ENCODE results near the gene DLG5. TPM values are rescaled to one million over a fixed set of nuclear protein-coding genes. Genes with fewer than 3 reads are reported as not detected.
A peak's percentile ranks its signal among the peaks of the same experiment; 100 is the strongest.

The DLG5 gene
- polyA plus RNA-seq, 2 of the 4 experiments (the other 2 are of a cell fraction), result 17.0 to 30.9 TPM

DNA sequence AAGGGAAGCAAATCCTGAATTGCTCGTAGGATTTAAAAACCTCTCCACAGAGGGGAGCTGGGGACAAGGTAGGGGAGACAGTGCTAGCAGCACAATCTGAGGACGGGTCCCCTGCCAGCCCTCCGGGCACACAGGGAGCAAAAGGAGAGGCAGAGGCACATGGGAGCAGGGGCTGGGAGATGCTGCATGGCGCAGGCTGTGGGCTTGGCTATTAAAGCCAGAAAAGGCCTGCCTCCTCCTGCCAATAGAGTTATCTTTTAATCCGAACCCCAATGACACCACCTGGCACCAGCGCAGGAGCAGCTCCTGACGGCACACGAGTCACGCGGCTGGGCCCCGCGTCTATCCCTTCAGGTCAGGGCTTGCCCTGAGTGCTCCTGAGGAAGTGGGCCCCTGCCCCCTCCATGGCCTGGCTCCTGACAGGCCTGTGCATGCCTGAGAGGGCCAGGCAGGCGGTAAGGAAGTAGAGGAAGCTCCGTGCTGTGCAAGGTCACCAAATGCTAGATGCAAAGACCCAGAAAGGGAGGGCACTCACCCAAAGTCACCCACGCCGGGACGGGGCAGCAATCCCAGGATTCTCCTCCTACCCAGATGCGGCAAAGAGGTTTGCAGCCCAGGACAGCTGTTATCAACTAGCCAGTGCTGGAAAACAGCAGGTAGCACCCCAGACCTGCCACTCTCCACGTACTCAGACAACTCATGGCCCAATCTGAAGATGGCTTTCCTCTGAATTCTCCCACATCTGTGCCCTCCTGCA lies 28.1 kb downstream of the DLG5 start:
- ChIA-PET POLR2A (no interaction called here), CTCF (interaction anchor here (0.7 kb wide), 1 partner anchor 52 kb away, joined by 3 read pairs; no protein-coding TSS in a partner anchor)
- Histone ChIP-seq H3K4me1 (peaks cover 31% of the 10 kb centered on the region), H3K4me2 (peak overlapping the region; percentile 56), H3K4me3 (no peak overlapping the region), H3K27ac (peak overlapping the region; percentile 55 to 75), H3K9me3 (no peaks in the 10 kb centered on the region)
- TF ChIP-seq, protein P1, sequence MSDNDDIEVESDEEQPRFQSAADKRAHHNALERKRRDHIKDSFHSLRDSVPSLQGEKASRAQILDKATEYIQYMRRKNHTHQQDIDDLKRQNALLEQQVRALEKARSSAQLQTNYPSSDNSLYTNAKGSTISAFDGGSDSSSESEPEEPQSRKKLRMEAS (IDR thresholded peaks at IDR 0.05), result no peak
- no peak for TF ChIP-seq ZSCAN20 (CRISPR knock-in tag; IDR thresholded peaks at IDR 0.05)
- TF ChIP-seq HOXB13 (CRISPR knock-in tag; IDR thresholded peaks at IDR 0.05; ENCODE audit: low read depth), result no peak
- no peak for TF ChIP-seq HOXB5 (CRISPR knock-in tag; IDR thresholded peaks at IDR 0.05)
- no peak for TF ChIP-seq GATA3 (IDR thresholded peaks at IDR 0.05; ENCODE audit: borderline replicate concordance)
- TF ChIP-seq CEBPB (IDR thresholded peaks at IDR 0.05), result no peak
- TF ChIP-seq, protein P2, sequence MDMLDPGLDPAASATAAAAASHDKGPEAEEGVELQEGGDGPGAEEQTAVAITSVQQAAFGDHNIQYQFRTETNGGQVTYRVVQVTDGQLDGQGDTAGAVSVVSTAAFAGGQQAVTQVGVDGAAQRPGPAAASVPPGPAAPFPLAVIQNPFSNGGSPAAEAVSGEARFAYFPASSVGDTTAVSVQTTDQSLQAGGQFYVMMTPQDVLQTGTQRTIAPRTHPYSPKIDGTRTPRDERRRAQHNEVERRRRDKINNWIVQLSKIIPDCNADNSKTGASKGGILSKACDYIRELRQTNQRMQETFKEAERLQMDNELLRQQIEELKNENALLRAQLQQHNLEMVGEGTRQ (IDR thresholded peaks at IDR 0.05), result no peak
- no peak for TF ChIP-seq CBX8 (IDR thresholded peaks at IDR 0.05)
- no peak for TF ChIP-seq JUNB (IDR thresholded peaks at IDR 0.05)
- no peak for TF ChIP-seq EP300 (IDR thresholded peaks at IDR 0.05)
- peak; percentile 21 to 63; a peak in 4 of 6 replicates for ATAC-seq
- 73% methylated on average over 19 of the region's 19 CpGs for WGBS (ENCODE audit: missing lambda C conversion rate)
- no peak for FAIRE-seq
- DNase-seq (ENCODE audit: low read depth in 1 of 2, low spot score in 1 of 2), result no peak

DNA sequence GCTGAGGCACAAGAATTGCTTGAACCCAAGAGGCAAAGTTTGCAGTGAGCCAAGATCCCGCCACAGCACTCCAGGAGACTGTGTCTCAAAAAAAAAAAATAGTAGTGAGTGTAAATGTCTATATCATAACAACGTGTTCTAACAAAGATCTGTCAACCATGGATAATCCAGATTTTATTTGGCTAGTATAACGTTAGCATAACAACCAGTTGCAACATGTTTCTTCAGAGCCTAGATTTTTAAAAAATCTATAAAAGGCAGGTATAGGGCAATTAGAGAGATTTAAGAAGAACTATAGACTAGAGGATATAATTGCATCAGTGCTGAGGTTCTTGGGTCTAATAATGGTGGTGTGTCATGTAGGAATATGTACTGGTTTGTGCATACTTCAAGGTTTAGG lies 30.5 kb downstream of the DLG5 start:
- POLR2A ChIA-PET, result no interaction called here
- no peak overlapping the region for H3K4me2 ChIP-seq

More for the DNA sequence above, 30.5 kb downstream of the DLG5 start:
- Histone ChIP-seq H3K4me3 (no peak overlapping the region), H3K9me3 (no peaks in the 10 kb centered on the region), H3K4me1 (peaks cover 26% of the 10 kb centered on the region), H3K27ac (no peak overlapping the region)
- FAIRE-seq, result no peak
- 81% methylated on average over 3 of the region's 3 CpGs for WGBS (ENCODE audit: missing lambda C conversion rate)
- CTCF ChIA-PET, result no interaction called here
- no peak for ATAC-seq
- no peak for TF ChIP-seq RNF2 (IDR thresholded peaks at IDR 0.05; ENCODE audit: borderline replicate concordance, low read depth)
- no peak for TF ChIP-seq HEYL (CRISPR knock-in tag; IDR thresholded peaks at IDR 0.05)
- no peak for TF ChIP-seq SMC3 (IDR thresholded peaks at IDR 0.05)
- TF ChIP-seq RARB (CRISPR knock-in tag; IDR thresholded peaks at IDR 0.05), result no peak
- TF ChIP-seq NR3C1 (IDR thresholded peaks at IDR 0.05), result no peak
- TF ChIP-seq, protein P3, sequence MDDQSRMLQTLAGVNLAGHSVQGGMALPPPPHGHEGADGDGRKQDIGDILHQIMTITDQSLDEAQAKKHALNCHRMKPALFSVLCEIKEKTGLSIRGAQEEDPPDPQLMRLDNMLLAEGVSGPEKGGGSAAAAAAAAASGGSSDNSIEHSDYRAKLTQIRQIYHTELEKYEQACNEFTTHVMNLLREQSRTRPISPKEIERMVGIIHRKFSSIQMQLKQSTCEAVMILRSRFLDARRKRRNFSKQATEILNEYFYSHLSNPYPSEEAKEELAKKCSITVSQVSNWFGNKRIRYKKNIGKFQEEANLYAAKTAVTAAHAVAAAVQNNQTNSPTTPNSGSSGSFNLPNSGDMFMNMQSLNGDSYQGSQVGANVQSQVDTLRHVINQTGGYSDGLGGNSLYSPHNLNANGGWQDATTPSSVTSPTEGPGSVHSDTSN (IDR thresholded peaks at IDR 0.05), result no peak
- no peak for TF ChIP-seq KDM1A (IDR thresholded peaks at IDR 0.05; ENCODE audit: low read depth)
- TF ChIP-seq, protein P4, sequence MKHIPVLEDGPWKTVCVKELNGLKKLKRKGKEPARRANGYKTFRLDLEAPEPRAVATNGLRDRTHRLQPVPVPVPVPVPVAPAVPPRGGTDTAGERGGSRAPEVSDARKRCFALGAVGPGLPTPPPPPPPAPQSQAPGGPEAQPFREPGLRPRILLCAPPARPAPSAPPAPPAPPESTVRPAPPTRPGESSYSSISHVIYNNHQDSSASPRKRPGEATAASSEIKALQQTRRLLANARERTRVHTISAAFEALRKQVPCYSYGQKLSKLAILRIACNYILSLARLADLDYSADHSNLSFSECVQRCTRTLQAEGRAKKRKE (CRISPR knock-in tag; IDR thresholded peaks at IDR 0.05; ENCODE audit: low read depth), result no peak
- TF ChIP-seq JUNB (IDR thresholded peaks at IDR 0.05), result no peak
- no peak for TF ChIP-seq POLR2A (IDR thresholded peaks at IDR 0.05; ENCODE audit: low read length)
- TF ChIP-seq, protein P5, sequence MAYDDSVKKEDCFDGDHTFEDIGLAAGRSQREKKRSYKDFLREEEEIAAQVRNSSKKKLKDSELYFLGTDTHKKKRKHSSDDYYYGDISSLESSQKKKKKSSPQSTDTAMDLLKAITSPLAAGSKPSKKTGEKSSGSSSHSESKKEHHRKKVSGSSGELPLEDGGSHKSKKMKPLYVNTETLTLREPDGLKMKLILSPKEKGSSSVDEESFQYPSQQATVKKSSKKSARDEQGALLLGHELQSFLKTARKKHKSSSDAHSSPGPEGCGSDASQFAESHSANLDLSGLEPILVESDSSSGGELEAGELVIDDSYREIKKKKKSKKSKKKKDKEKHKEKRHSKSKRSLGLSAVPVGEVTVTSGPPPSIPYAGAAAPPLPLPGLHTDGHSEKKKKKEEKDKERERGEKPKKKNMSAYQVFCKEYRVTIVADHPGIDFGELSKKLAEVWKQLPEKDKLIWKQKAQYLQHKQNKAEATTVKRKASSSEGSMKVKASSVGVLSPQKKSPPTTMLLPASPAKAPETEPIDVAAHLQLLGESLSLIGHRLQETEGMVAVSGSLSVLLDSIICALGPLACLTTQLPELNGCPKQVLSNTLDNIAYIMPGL (CRISPR knock-in tag; IDR thresholded peaks at IDR 0.05; ENCODE audit: borderline replicate concordance), result no peak
- no peak for TF ChIP-seq GATA3 (IDR thresholded peaks at IDR 0.05; ENCODE audit: borderline replicate concordance)
- TF ChIP-seq NPAS2 (CRISPR knock-in tag; IDR thresholded peaks at IDR 0.05; ENCODE audit: borderline replicate concordance), result no peak
- no peak for TF ChIP-seq CBX2 (IDR thresholded peaks at IDR 0.05; ENCODE audit: borderline replicate concordance, low read depth)
- no peak for TF ChIP-seq TFCP2L1 (CRISPR knock-in tag; IDR thresholded peaks at IDR 0.05)
- no peak for TF ChIP-seq PHF8 (IDR thresholded peaks at IDR 0.05; ENCODE audit: borderline replicate concordance, low read depth)
- no peak for TF ChIP-seq ZC3H11A (IDR thresholded peaks at IDR 0.05)
- TF ChIP-seq SREBF2 (IDR thresholded peaks at IDR 0.05), result no peak
- DNase-seq (ENCODE audit: low read depth in 1 of 2, low spot score in 1 of 2), result no peak

All from A549 (cell line).